CD4-positive, CD25-positive, alpha-beta regulatory T cell (primary cell): ENCODE results near the gene LIPC. TPM values are rescaled to one million over a fixed set of nuclear protein-coding genes. Genes with fewer than 3 reads are reported as not detected.

ENCODE experiments used
- ATAC-seq, 2 donors: fragments of 150-1000 bp; cut with Tn5 transposase; one replicate each; pipeline ENCODE4 v1.10.0; 2021; ENCODE audit warnings: low read depth in 2 of 2, moderate number of reproducible peaks in 2 of 2, moderate library complexity in 1 of 2
- DNase-seq, 3 donors: peaks; one replicate each; pipeline versions ENCODE4 v3.0.0 to v3.0.0-alpha.2; 2012 to 2022; ENCODE audit warnings: mixed read lengths in 1 of 3
- H3K27ac ChIP-seq: one replicate; pipeline ENCODE4 v1.7.0; 2013; ENCODE audit warnings: mild to moderate bottlenecking, low read length; ENCODE audit not compliant: insufficient read depth, poor library complexity, severe bottlenecking
- H3K27me3 ChIP-seq: one replicate; pipeline ENCODE4 v1.7.0; 2013; ENCODE audit warnings: low read length; ENCODE audit not compliant: control insufficient read depth, insufficient read depth
- H3K36me3 ChIP-seq: one replicate; pipeline ENCODE4 v1.7.0; 2013; ENCODE audit warnings: mild to moderate bottlenecking, low read length, moderate library complexity; ENCODE audit not compliant: control insufficient read depth, insufficient read depth
- H3K4me1 ChIP-seq: 2 replicates; pipeline ENCODE4 v1.7.0; 2013; ENCODE audit warnings: mild to moderate bottlenecking, low read length; ENCODE audit not compliant: insufficient read depth, control insufficient read depth, poor library complexity, severe bottlenecking
- H3K4me3 ChIP-seq: one replicate; pipeline ENCODE4 v1.7.0; 2013; ENCODE audit warnings: low read depth, mild to moderate bottlenecking, low read length, moderate library complexity
- H3K9me3 ChIP-seq, 2 experiments: 1 replicate in 1 of 2; 2 replicates in 1 of 2; pipeline ENCODE4 v1.7.0; 2013; ENCODE audit warnings: low read length in 2 of 2, mild to moderate bottlenecking in 1 of 2, moderate library complexity in 1 of 2; ENCODE audit not compliant: control insufficient read depth in 2 of 2
- H3K27ac Mint-ChIP-seq, 3 donors: one replicate each; pipeline ENCODE4 v1.8.0; 2020 to 2022; ENCODE audit warnings: mild to moderate bottlenecking in 3 of 3, mixed read lengths in 3 of 3, moderate library complexity in 2 of 3
- H3K27me3 Mint-ChIP-seq: one replicate; pipeline ENCODE4 v1.8.0; 2022; ENCODE audit warnings: mild to moderate bottlenecking, mixed read lengths
- H3K36me3 Mint-ChIP-seq: one replicate; pipeline ENCODE4 v1.8.0; 2020; ENCODE audit warnings: mixed read lengths
- H3K4me1 Mint-ChIP-seq, 4 donors: one replicate each; pipeline ENCODE4 v1.8.0; 2020 to 2022; ENCODE audit warnings: mixed read lengths in 4 of 4, mild to moderate bottlenecking in 1 of 4
- H3K4me3 Mint-ChIP-seq, 4 donors: one replicate each; pipeline ENCODE4 v1.8.0; 2020 to 2022; ENCODE audit warnings: mild to moderate bottlenecking in 4 of 4, mixed read lengths in 4 of 4, moderate library complexity in 3 of 4
- H3K9me3 Mint-ChIP-seq, 7 donors: one replicate each; pipeline ENCODE4 v1.8.0; 2020 to 2022; ENCODE audit warnings: mixed read lengths in 7 of 7, mild to moderate bottlenecking in 3 of 7, moderate library complexity in 2 of 7
- polyA plus RNA-seq, 4 donors: library from polyadenylated mRNA; unstranded; fragments of 300-500 nt; fragmentation: Illumina TruSeq; gene quantifications; one replicate each; pipeline ENCODE4 v1.2.3, GENCODE V29; 2021
- total RNA-seq: library from RNA; stranded (reverse); gene quantifications from one replicate; pipeline ENCODE4 v1.2.3, GENCODE V29; 2022

The LIPC gene
- total and polyA plus RNA-seq, 5 donors from 2014 or later = 0.54 to 1.7 (median 1.6) TPM

GRCh38 chr15:58529041-58529440, 97.2 kb downstream of the LIPC start:
- ATAC-seq = no peak
- H3K27me3 ChIP-seq = no peaks in the 10 kb centered on the region
- no peak overlapping the region for H3K4me3 ChIP-seq
- H3K36me3 Mint-ChIP-seq = no peaks in the 10 kb centered on the region
- H3K4me1 Mint-ChIP-seq = peaks cover 0 to 8% (median 0%) of the 10 kb centered on the region in 4 donors
- peaks cover 0 to 2% (median 0%) of the 10 kb centered on the region in 7 donors for H3K9me3 Mint-ChIP-seq
- no peaks in the 10 kb centered on the region for H3K4me1 ChIP-seq
- no peaks in the 10 kb centered on the region for H3K9me3 ChIP-seq
- H3K4me3 Mint-ChIP-seq = no peak overlapping the region
- no peak overlapping the region for H3K27ac Mint-ChIP-seq
- no peak for DNase-seq
- no peaks in the 10 kb centered on the region for H3K36me3 ChIP-seq
- H3K27ac ChIP-seq = no peak overlapping the region
- H3K27me3 Mint-ChIP-seq = peaks cover 12% of the 10 kb centered on the region

- Histone ChIP-seq H3K9me3 (no peaks in the 10 kb centered on the region), H3K4me3 (no peak overlapping the region), H3K27ac (no peak overlapping the region), H3K4me1 (no peaks in the 10 kb centered on the region), H3K27me3 (no peaks in the 10 kb centered on the region), H3K36me3 (no peaks in the 10 kb centered on the region)
- no peaks in the 10 kb centered on the region for H3K36me3 Mint-ChIP-seq
- peaks cover 12% of the 10 kb centered on the region for H3K27me3 Mint-ChIP-seq
- peaks cover 0 to 1% (median 0%) of the 10 kb centered on the region in 7 donors for H3K9me3 Mint-ChIP-seq
- H3K27ac Mint-ChIP-seq = no peak overlapping the region
- DNase-seq (no peak), ATAC-seq (no peak)
- H3K4me3 Mint-ChIP-seq = no peak overlapping the region
- peaks cover 0 to 1% (median 0%) of the 10 kb centered on the region in 4 donors for H3K4me1 Mint-ChIP-seq
These were observed 98.3 kb downstream of the LIPC start for GRCh38 chr15:58530056-58530590.

GRCh38 chr15:58532126-58532525, 100.3 kb downstream of the LIPC start:
- Mint-ChIP-seq H3K9me3 (peaks cover 0 to 1% (median 0%) of the 10 kb centered on the region in 7 donors), H3K4me1 (no peaks in the 10 kb centered on the region), H3K27me3 (peaks cover 12% of the 10 kb centered on the region), H3K4me3 (no peak overlapping the region), H3K27ac (no peak overlapping the region), H3K36me3 (no peaks in the 10 kb centered on the region)
- H3K4me1 ChIP-seq = no peaks in the 10 kb centered on the region
- no peaks in the 10 kb centered on the region for H3K9me3 ChIP-seq
- H3K27me3 ChIP-seq = no peaks in the 10 kb centered on the region
- H3K27ac ChIP-seq = no peak overlapping the region
- no peak for ATAC-seq
- no peaks in the 10 kb centered on the region for H3K36me3 ChIP-seq
- no peak overlapping the region for H3K4me3 ChIP-seq
- no peak for DNase-seq

- Histone ChIP-seq H3K36me3 (no peaks in the 10 kb centered on the region), H3K4me1 (no peaks in the 10 kb centered on the region), H3K27me3 (no peaks in the 10 kb centered on the region), H3K9me3 (no peaks in the 10 kb centered on the region), H3K27ac (no peak overlapping the region), H3K4me3 (no peak overlapping the region)
- peaks cover 12% of the 10 kb centered on the region for H3K27me3 Mint-ChIP-seq
- peaks cover 0 to 1% (median 0%) of the 10 kb centered on the region in 7 donors for H3K9me3 Mint-ChIP-seq
- ATAC-seq (no peak), DNase-seq (no peak)
- H3K4me1 Mint-ChIP-seq = no peaks in the 10 kb centered on the region
- no peak overlapping the region for H3K4me3 Mint-ChIP-seq
- no peaks in the 10 kb centered on the region for H3K36me3 Mint-ChIP-seq
- no peak overlapping the region for H3K27ac Mint-ChIP-seq
These were observed 102.8 kb downstream of the LIPC start for GRCh38 chr15:58534556-58534955.

GRCh38 chr15:58535337-58535736, 103.5 kb downstream of the LIPC start:
- Histone ChIP-seq H3K4me1 (no peaks in the 10 kb centered on the region), H3K4me3 (no peak overlapping the region), H3K9me3 (no peaks in the 10 kb centered on the region), H3K36me3 (no peaks in the 10 kb centered on the region), H3K27me3 (no peaks in the 10 kb centered on the region), H3K27ac (no peak overlapping the region)
- H3K4me3 Mint-ChIP-seq = no peak overlapping the region
- H3K9me3 Mint-ChIP-seq = peaks cover 0 to 1% (median 0%) of the 10 kb centered on the region in 7 donors
- peak overlapping the region in 1 of 3 donors; percentile 31 for H3K27ac Mint-ChIP-seq
- DNase-seq (no peak), ATAC-seq (no peak)
- no peaks in the 10 kb centered on the region for H3K4me1 Mint-ChIP-seq
- peaks cover 12% of the 10 kb centered on the region for H3K27me3 Mint-ChIP-seq
- H3K36me3 Mint-ChIP-seq = no peaks in the 10 kb centered on the region

- peaks cover 0 to 1% (median 0%) of the 10 kb centered on the region in 7 donors for H3K9me3 Mint-ChIP-seq
These were observed 104.1 kb downstream of the LIPC start for GRCh38 chr15:58535894-58536293.

GRCh38 chr15:58536414-58536813, 104.6 kb downstream of the LIPC start:
- no peaks in the 10 kb centered on the region for H3K36me3 Mint-ChIP-seq
- H3K4me1 Mint-ChIP-seq = no peaks in the 10 kb centered on the region
- no peak overlapping the region for H3K4me3 ChIP-seq
- no peaks in the 10 kb centered on the region for H3K4me1 ChIP-seq
- H3K9me3 Mint-ChIP-seq = peaks cover 0 to 1% (median 0%) of the 10 kb centered on the region in 7 donors
- no peak overlapping the region for H3K27ac Mint-ChIP-seq
- H3K27me3 ChIP-seq = no peaks in the 10 kb centered on the region
- H3K27ac ChIP-seq = no peak overlapping the region
- H3K4me3 Mint-ChIP-seq = no peak overlapping the region
- ATAC-seq = no peak
- DNase-seq = no peak
- H3K36me3 ChIP-seq = no peaks in the 10 kb centered on the region
- H3K9me3 ChIP-seq = no peaks in the 10 kb centered on the region
- peaks cover 10% of the 10 kb centered on the region for H3K27me3 Mint-ChIP-seq

More at GRCh38 chr15:58535894-58536293, 104.1 kb downstream of the LIPC start:
- Histone ChIP-seq H3K4me1 (no peaks in the 10 kb centered on the region), H3K9me3 (no peaks in the 10 kb centered on the region), H3K27me3 (no peaks in the 10 kb centered on the region), H3K4me3 (no peak overlapping the region), H3K27ac (no peak overlapping the region), H3K36me3 (no peaks in the 10 kb centered on the region)
- Mint-ChIP-seq H3K4me1 (no peaks in the 10 kb centered on the region), H3K27me3 (peaks cover 12% of the 10 kb centered on the region), H3K27ac (peak overlapping the region in 1 of 3 donors; percentile 31), H3K36me3 (no peaks in the 10 kb centered on the region), H3K4me3 (no peak overlapping the region)
- DNase-seq = no peak
- ATAC-seq = no peak

- H3K27me3 Mint-ChIP-seq = peaks cover 6% of the 10 kb centered on the region
- Histone ChIP-seq H3K4me1 (no peaks in the 10 kb centered on the region), H3K27me3 (no peaks in the 10 kb centered on the region), H3K9me3 (no peaks in the 10 kb centered on the region), H3K36me3 (no peaks in the 10 kb centered on the region), H3K27ac (no peak overlapping the region), H3K4me3 (no peak overlapping the region)
- H3K27ac Mint-ChIP-seq = no peak overlapping the region
- DNase-seq (no peak), ATAC-seq (no peak)
- peaks cover 0 to 1% (median 0%) of the 10 kb centered on the region in 7 donors for H3K9me3 Mint-ChIP-seq
- no peaks in the 10 kb centered on the region for H3K4me1 Mint-ChIP-seq
- no peak overlapping the region for H3K4me3 Mint-ChIP-seq
- no peaks in the 10 kb centered on the region for H3K36me3 Mint-ChIP-seq
These were observed 105.2 kb downstream of the LIPC start for GRCh38 chr15:58537033-58537432.
